B cell (primary cell): ENCODE results near the gene SLC13A3. TPM values are rescaled to one million over a fixed set of nuclear protein-coding genes. Genes with fewer than 3 reads are reported as not detected.

Source experiments
- ATAC-seq: fragments of 200-7000 bp; cut with Tn5 transposase; one replicate; pipeline ENCODE4 v1.10.0; 2021; ENCODE audit warnings: low read depth, mild to moderate bottlenecking, moderate number of reproducible peaks, moderate library complexity
- CTCF ChIA-PET: fragments of 350-600 bp; sonication (Branson Sonifier 250); formaldehyde crosslinking; loops from one replicate; lab custom pipeline; 2021; ENCODE audit warnings: antibody characterized with exemption, inconsistent platforms; lab: Charles Lee
- POLR2A ChIA-PET: fragments of 350-600 bp; sonication (Branson Sonifier 250); formaldehyde crosslinking; loops from one replicate; lab custom pipeline; 2021; ENCODE audit warnings: antibody characterized with exemption; lab: Charles Lee
- DNase-seq: peaks from one replicate; pipeline ENCODE4 v3.0.0; 2013
- H2AFZ ChIP-seq: 2 replicates; pipeline ENCODE4 v1.6.1; 2012; ENCODE audit warnings: mild to moderate bottlenecking, low read depth, low read length; ENCODE audit not compliant: insufficient read depth, poor library complexity, severe bottlenecking
- H3K27ac ChIP-seq, 2 donors: 1 replicate in 1 of 2; 2 replicates in 1 of 2; pipeline ENCODE4 v1.5.1; 2012 to 2013; ENCODE audit warnings: low read length in 2 of 2, mild to moderate bottlenecking in 2 of 2, moderate library complexity in 1 of 2
- H3K27me3 ChIP-seq, 4 experiments: fragments of 200-600 bp in 1 of 4; sonication (generic) in 1 of 4; replicated peaks in 1 of 4; 1 replicate in 2 of 4; 2 replicates in 2 of 4; pipeline versions ENCODE4 v1.6.1 to v1.7.0; 2013 to 2016; ENCODE audit warnings: low read length in 3 of 4, mild to moderate bottlenecking in 2 of 4, mixed read lengths in 1 of 4, moderate library complexity in 1 of 4; ENCODE audit not compliant: insufficient read depth in 4 of 4, control insufficient read depth in 3 of 4; ENCODE audit errors: control extremely low read depth in 1 of 4
- H3K36me3 ChIP-seq, 2 experiments: replicated peaks in 1 of 2; 1 replicate in 1 of 2; 2 replicates in 1 of 2; pipeline versions ENCODE4 v1.6.1 to v1.7.1; 2013; ENCODE audit warnings: low read length in 1 of 2; ENCODE audit not compliant: insufficient read depth in 2 of 2, control insufficient read depth in 1 of 2; ENCODE audit errors: control extremely low read depth in 1 of 2, extremely low read depth in 1 of 2
- H3K4me1 ChIP-seq, 2 donors: fragments of 200-600 bp in 1 of 2; sonication (generic) in 1 of 2; 1 replicate in 1 of 2; 2 replicates in 1 of 2; pipeline versions ENCODE4 v1.5.1 to v1.6.1; 2013 to 2017; ENCODE audit warnings: low read length in 2 of 2; ENCODE audit not compliant: control insufficient read depth in 2 of 2, insufficient read depth in 2 of 2
- H3K4me2 ChIP-seq: replicated peaks from 2 replicates; pipeline ENCODE3; 2012; ENCODE audit warnings: mild to moderate bottlenecking, low read depth, low read length; ENCODE audit not compliant: poor library complexity, severe bottlenecking
- H3K4me3 ChIP-seq, 5 experiments: fragments of 200-600 bp in 1 of 5; sonication (generic) in 1 of 5; 1 replicate in 3 of 5; 2 replicates in 2 of 5; pipeline versions ENCODE4 v1.5.1 to v1.7.0; 2011 to 2016; ENCODE audit warnings: low read length in 4 of 5, mild to moderate bottlenecking in 4 of 5, low read depth in 2 of 5, control low read depth in 1 of 5, moderate library complexity in 1 of 5; ENCODE audit not compliant: insufficient read depth in 1 of 5; ENCODE audit errors: control extremely low read depth in 1 of 5, extremely low read depth in 1 of 5
- H3K79me2 ChIP-seq: fragments of 200-600 bp; sonication (generic); one replicate; pipeline ENCODE4 v1.6.0; 2016; ENCODE audit warnings: low read length; ENCODE audit not compliant: control insufficient read depth, insufficient read depth
- H3K9ac ChIP-seq: fragments of 200-600 bp; sonication (generic); 2 replicates; pipeline ENCODE4 v1.6.1; 2017; ENCODE audit warnings: mild to moderate bottlenecking, low read length, moderate library complexity
- H3K9me3 ChIP-seq, 3 donors: one replicate each; pipeline versions ENCODE4 v1.6.1 to v1.7.1; 2013; ENCODE audit warnings: low read length in 2 of 3; ENCODE audit not compliant: control insufficient read depth in 2 of 3, insufficient read depth in 1 of 3; ENCODE audit errors: control extremely low read depth in 1 of 3
- H4K20me1 ChIP-seq: 2 replicates; pipeline ENCODE4 v1.6.0; 2012; ENCODE audit warnings: mild to moderate bottlenecking, low read length; ENCODE audit not compliant: insufficient read depth, control insufficient read depth, poor library complexity, severe bottlenecking
- H3K27ac Mint-ChIP-seq: one replicate; pipeline ENCODE4 v1.8.0; 2021; ENCODE audit warnings: mixed read lengths
- H3K27me3 Mint-ChIP-seq: one replicate; pipeline ENCODE4 v1.8.0; 2021; ENCODE audit warnings: mixed read lengths
- H3K4me1 Mint-ChIP-seq: one replicate; pipeline ENCODE4 v1.8.0; 2021; ENCODE audit warnings: mixed read lengths
- H3K4me3 Mint-ChIP-seq: one replicate; pipeline ENCODE4 v1.8.0; 2021; ENCODE audit warnings: mixed read lengths
- H3K9me3 Mint-ChIP-seq: one replicate; pipeline ENCODE4 v1.8.0; 2022; ENCODE audit warnings: mixed read lengths; ENCODE audit not compliant: insufficient read depth
- CTCF ChIP-seq: fragments of 200-600 bp; IDR thresholded peaks from one replicate; pipeline ENCODE4 v1.8.0; 2022; ENCODE audit warnings: antibody characterized with exemption, mild to moderate bottlenecking
- EZH2 ChIP-seq: IDR thresholded peaks from 2 replicates; pipeline ENCODE4 v1.6.1; 2012; ENCODE audit warnings: borderline replicate concordance, low read depth, mild to moderate bottlenecking, moderate library complexity, low read length; ENCODE audit not compliant: insufficient read depth, poor library complexity, severe bottlenecking
- WGBS: methylation state at CpG from one replicate; pipeline ENCODE4 v1.1.5; 2013; ENCODE audit warnings: missing lambda C conversion rate; ENCODE audit not compliant: insufficient coverage; 5-methylcytosine and 5-hydroxymethylcytosine counted together
- intact Hi-C: fragments of 100-400 bp; cut with micrococcal nuclease; formaldehyde crosslinking; loops from one replicate; pipeline ENCODE4 v1.10.0; 2022
- polyA plus RNA-seq: library from polyadenylated mRNA; depleted of rRNA; stranded (reverse); fragments of >200 nt; gene quantifications from 2 replicates; pipeline ENCODE4 v1.2.3, GENCODE V29; 2012
- total RNA-seq, 2 donors: library from RNA; stranded (reverse); fragments of 120-200 nt in 1 of 2; gene quantifications; 1 replicate in 1 of 2; 2 replicates in 1 of 2; pipeline versions ENCODE4 v1.2.3 to v1.2.4, GENCODE V29; 2013 to 2022

Gene SLC13A3
- total and polyA plus RNA-seq, 2 donors (not counting 1 experiment from before 2014, with no cell fraction given): 0.09 to 0.20 TPM

DNA sequence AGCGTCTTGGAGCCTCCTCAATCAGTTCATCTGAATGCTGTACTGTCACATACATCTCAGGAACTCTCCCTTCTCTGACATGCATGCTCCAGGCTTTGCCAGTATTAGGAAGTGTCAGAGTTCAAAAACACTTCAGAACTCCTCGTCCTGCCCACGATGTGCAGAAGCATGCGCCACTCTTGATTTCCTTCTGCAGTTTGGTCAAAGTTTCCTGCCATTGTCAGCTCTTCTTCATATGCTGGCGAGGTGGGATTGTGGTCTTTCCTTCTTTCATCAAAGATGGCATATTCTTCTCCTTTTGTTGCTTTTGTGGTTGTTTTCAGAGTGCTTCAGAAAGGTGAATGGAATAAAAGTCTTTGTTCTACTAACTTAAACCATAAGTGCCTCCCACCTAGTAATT, 21.0 kb downstream of the SLC13A3 start:
- Histone ChIP-seq H3K9me3 (peaks cover 0 to 5% (median 3%) of the 10 kb centered on the region in 3 donors), H3K4me2 (no peak overlapping the region), H3K36me3 (no peaks in the 10 kb centered on the region), H3K9ac (no peak overlapping the region), H3K4me1 (no peaks in the 10 kb centered on the region), H2AFZ (no peak overlapping the region), H3K27ac (no peak overlapping the region), H4K20me1 (no peaks in the 10 kb centered on the region), H3K4me3 (no peak overlapping the region), H3K79me2 (no peaks in the 10 kb centered on the region), H3K27me3 (peaks cover 0 to 14% (median 3%) of the 10 kb centered on the region in 4 experiments)
- TF ChIP-seq CTCF: no peak
- TF ChIP-seq EZH2: no peak
- no peak for ATAC-seq
- CTCF ChIA-PET: no interaction called here
- 46% methylated on average over 3 of the region's 5 CpGs for WGBS
- DNase-seq: no peak
- peaks cover 40% of the 10 kb centered on the region for H3K27me3 Mint-ChIP-seq
- H3K4me3 Mint-ChIP-seq: no peak overlapping the region
- POLR2A ChIA-PET: no interaction called here
- no peak overlapping the region for H3K27ac Mint-ChIP-seq
- no peaks in the 10 kb centered on the region for H3K9me3 Mint-ChIP-seq
- intact Hi-C loops: no loop called here
- no peaks in the 10 kb centered on the region for H3K4me1 Mint-ChIP-seq

GRCh38 chr20:46629341-46629740, 21.9 kb downstream of the SLC13A3 start:
- Mint-ChIP-seq H3K4me1 (no peaks in the 10 kb centered on the region), H3K4me3 (no peak overlapping the region)
- POLR2A ChIA-PET: no interaction called here

More at GRCh38 chr20:46629341-46629740, 21.9 kb downstream of the SLC13A3 start:
- ATAC-seq: no peak
- intact Hi-C loops: no loop called here
- Histone ChIP-seq H3K9me3 (peaks cover 0 to 10% (median 7%) of the 10 kb centered on the region in 3 donors), H3K4me3 (no peak overlapping the region), H3K4me2 (no peak overlapping the region), H4K20me1 (no peaks in the 10 kb centered on the region), H3K36me3 (no peaks in the 10 kb centered on the region), H3K79me2 (no peaks in the 10 kb centered on the region), H3K9ac (no peak overlapping the region), H3K4me1 (no peaks in the 10 kb centered on the region), H3K27me3 (peaks cover 0 to 15% (median 4%) of the 10 kb centered on the region in 4 experiments), H2AFZ (no peak overlapping the region), H3K27ac (no peak overlapping the region)
- H3K27me3 Mint-ChIP-seq: peaks cover 33% of the 10 kb centered on the region
- no peak overlapping the region for H3K27ac Mint-ChIP-seq
- no peak for DNase-seq
- CTCF ChIA-PET: interaction anchor here (1.2 kb wide), 1 partner anchor 51 kb away, joined by 3 read pairs; no protein-coding TSS in a partner anchor
- no peak for TF ChIP-seq CTCF
- no peak for TF ChIP-seq EZH2
- H3K9me3 Mint-ChIP-seq: no peaks in the 10 kb centered on the region
